ENCODE measurements around the gene HS3ST5. TPM values are rescaled to one million over a fixed set of nuclear protein-coding genes. Genes with fewer than 3 reads are reported as not detected.

The HS3ST5 gene
- total and polyA plus RNA-seq, 4 donors: 0.02 to 0.18 (median 0.04) TPM; not detected in 1

DNA sequence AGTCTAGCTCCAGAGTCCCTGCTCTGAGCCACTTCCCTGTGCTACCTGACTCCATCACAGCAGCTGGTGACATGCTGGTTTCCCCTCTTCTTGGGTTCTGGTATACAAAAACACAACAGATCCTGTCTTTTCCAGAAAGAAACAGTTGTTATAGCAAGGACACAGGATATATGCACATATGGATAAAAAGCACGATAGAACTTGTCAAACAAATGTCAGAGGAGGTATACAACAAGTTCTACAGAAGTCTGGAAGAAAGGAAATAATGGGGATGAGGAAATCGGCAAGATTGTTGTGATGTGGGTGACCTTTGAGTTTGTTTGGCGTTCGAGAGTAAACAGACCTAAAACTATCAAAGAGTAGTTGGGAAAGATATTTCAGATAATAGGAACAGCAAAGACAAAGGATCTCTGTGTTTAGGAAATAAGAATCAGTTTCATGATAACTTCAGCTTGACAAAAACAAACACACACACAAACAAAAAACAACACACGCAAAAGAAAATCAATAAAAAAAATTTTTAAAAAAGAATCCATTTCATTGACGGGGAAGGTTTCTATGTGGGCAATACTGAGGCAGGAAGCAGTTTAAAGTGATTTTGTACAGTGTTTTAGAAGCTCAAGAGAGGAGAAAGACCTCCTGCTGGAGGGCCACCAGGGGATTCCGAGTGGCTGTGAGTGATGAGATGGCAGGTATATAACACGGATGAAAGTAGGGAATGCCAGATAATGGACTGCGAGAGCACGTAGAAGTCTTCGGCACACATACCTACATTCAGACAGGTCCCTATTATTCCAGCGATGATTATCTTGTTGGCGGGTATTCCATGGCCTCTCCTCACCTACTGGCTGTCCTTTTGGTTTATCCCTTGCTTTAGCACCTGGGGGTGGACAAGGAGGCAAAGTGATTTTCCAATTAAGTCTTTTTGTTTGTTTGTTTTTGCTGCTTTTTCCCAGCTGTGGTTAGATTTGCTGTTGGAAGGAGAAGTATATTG lies 174.9 kb downstream of the HS3ST5 start:
- H3K4me1 ChIP-seq (ENCODE audit: control insufficient read depth in 5 of 5, insufficient read depth in 5 of 5, low read length in 5 of 5): peaks cover 0 to 4% (median 0%) of the 10 kb centered on the region in 5 donors
- TF ChIP-seq, protein P1, sequence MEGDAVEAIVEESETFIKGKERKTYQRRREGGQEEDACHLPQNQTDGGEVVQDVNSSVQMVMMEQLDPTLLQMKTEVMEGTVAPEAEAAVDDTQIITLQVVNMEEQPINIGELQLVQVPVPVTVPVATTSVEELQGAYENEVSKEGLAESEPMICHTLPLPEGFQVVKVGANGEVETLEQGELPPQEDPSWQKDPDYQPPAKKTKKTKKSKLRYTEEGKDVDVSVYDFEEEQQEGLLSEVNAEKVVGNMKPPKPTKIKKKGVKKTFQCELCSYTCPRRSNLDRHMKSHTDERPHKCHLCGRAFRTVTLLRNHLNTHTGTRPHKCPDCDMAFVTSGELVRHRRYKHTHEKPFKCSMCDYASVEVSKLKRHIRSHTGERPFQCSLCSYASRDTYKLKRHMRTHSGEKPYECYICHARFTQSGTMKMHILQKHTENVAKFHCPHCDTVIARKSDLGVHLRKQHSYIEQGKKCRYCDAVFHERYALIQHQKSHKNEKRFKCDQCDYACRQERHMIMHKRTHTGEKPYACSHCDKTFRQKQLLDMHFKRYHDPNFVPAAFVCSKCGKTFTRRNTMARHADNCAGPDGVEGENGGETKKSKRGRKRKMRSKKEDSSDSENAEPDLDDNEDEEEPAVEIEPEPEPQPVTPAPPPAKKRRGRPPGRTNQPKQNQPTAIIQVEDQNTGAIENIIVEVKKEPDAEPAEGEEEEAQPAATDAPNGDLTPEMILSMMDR (IDR thresholded peaks at IDR 0.05; ENCODE audit: control extremely low read depth, extremely low read depth): no peak
- ATAC-seq (ENCODE audit: insufficient read depth, low FRiP score) (no peak), DNase-seq (no peak)
- H3K27ac ChIP-seq (ENCODE audit: low read depth in 1 of 2, low read length in 1 of 2): no peak overlapping the region
- H3K9me3 ChIP-seq (ENCODE audit: control insufficient read depth in 4 of 4, insufficient read depth in 3 of 4, low read length in 3 of 4): no peaks in the 10 kb centered on the region
- 58 to 60% methylated on average over 13 of the region's 13 CpGs for WGBS, 2 donors
- no peak overlapping the region for H3K4me3 ChIP-seq
- no peak overlapping the region for H3K9ac ChIP-seq (ENCODE audit: insufficient read depth in 1 of 2, low read length in 2 of 2)
- H3K36me3 ChIP-seq (ENCODE audit: control insufficient read depth in 4 of 4, insufficient read depth in 4 of 4, low read length in 4 of 4): no peaks in the 10 kb centered on the region
- H3K27me3 ChIP-seq (ENCODE audit: control insufficient read depth in 3 of 3, insufficient read depth in 3 of 3, low read length in 2 of 3): no peaks in the 10 kb centered on the region

DNA sequence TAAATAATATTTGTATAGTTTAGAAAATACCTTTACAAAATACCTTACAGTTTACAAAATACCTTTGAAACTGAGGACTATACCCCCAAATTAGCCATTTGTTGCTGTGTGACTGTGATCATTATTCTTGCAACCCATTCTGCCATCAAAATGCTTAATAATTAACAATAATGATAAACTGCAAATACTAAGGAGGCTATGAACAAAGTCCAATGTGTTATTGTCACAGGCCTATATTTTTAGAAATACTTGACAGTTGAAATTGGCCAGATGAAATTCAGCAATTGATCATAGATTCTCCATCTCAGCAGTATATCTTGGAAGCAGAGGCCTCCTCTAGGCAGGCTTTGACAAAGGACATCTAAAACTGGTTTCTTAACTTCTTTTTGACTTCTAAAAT lies 178.6 kb downstream of the HS3ST5 start:
- no peak for DNase-seq
- Histone ChIP-seq H3K9ac (ENCODE audit: insufficient read depth in 1 of 2, low read length in 2 of 2) (no peak overlapping the region), H3K4me3 (no peak overlapping the region), H3K27me3 (ENCODE audit: control insufficient read depth in 3 of 3, insufficient read depth in 3 of 3, low read length in 2 of 3) (no peaks in the 10 kb centered on the region), H3K36me3 (ENCODE audit: control insufficient read depth in 4 of 4, insufficient read depth in 4 of 4, low read length in 4 of 4) (no peaks in the 10 kb centered on the region), H3K9me3 (ENCODE audit: control insufficient read depth in 4 of 4, insufficient read depth in 3 of 4, low read length in 3 of 4) (no peaks in the 10 kb centered on the region), H3K4me1 (ENCODE audit: control insufficient read depth in 5 of 5, insufficient read depth in 5 of 5, low read length in 5 of 5) (peaks cover 0 to 2% (median 0%) of the 10 kb centered on the region in 5 donors), H3K27ac (ENCODE audit: low read depth in 1 of 2, low read length in 1 of 2) (no peak overlapping the region)
- no peak for ATAC-seq (ENCODE audit: insufficient read depth, low FRiP score)
- TF ChIP-seq, protein P1 (IDR thresholded peaks at IDR 0.05; ENCODE audit: control extremely low read depth, extremely low read depth): no peak

DNA sequence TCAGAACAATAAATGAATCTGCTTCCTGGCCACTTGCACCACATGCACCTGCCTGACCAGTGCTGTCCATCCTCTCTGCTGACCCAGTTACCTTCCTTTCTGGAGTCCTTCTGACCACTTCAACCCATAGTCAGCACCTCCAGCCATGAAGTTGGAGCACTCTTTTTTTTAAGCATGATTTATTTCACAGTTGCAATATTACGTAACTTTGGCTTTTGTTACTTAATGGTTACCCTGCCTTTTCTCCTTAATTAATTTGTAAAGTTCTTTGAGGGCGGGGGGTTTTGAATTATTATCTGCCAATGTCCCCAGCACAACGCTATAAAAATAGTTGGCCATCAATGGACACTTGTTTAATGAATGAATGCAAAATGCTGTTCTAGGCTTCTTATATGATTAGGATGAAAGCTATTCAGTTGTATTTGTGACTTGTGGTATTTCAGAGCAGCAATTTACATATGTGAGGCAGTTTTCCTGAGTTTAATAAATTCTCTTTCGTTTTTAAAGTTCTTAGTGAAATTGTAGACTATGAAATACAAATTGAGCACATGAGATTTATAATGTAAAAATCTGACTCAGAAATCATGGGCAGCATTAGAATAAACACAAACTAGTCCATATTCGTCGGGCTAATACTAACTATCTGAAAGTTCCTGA lies 180.0 kb downstream of the HS3ST5 start:
- Histone ChIP-seq H3K4me3 (no peak overlapping the region), H3K36me3 (ENCODE audit: control insufficient read depth in 4 of 4, insufficient read depth in 4 of 4, low read length in 4 of 4) (no peaks in the 10 kb centered on the region), H3K27ac (ENCODE audit: low read depth in 1 of 2, low read length in 1 of 2) (no peak overlapping the region), H3K9me3 (ENCODE audit: control insufficient read depth in 4 of 4, insufficient read depth in 3 of 4, low read length in 3 of 4) (no peaks in the 10 kb centered on the region), H3K4me1 (ENCODE audit: control insufficient read depth in 5 of 5, insufficient read depth in 5 of 5, low read length in 5 of 5) (no peaks in the 10 kb centered on the region), H3K9ac (ENCODE audit: insufficient read depth in 1 of 2, low read length in 2 of 2) (no peak overlapping the region), H3K27me3 (ENCODE audit: control insufficient read depth in 3 of 3, insufficient read depth in 3 of 3, low read length in 2 of 3) (no peaks in the 10 kb centered on the region)
- TF ChIP-seq, protein P1 (IDR thresholded peaks at IDR 0.05; ENCODE audit: control extremely low read depth, extremely low read depth): no peak
- WGBS, 2 donors: 84 to 85% methylated on average over 6 of the region's 6 CpGs
- ATAC-seq (ENCODE audit: insufficient read depth, low FRiP score) (no peak), DNase-seq (no peak)
